Astrocyte (in vitro differentiated cells and primary cell): Measurements from ENCODE around the gene IRGQ. TPM values are rescaled to one million over a fixed set of nuclear protein-coding genes. Genes with fewer than 3 reads are reported as not detected.

ENCODE experiments used
- DNase-seq: peaks from one replicate; pipeline ENCODE4 v3.0.0-alpha.2; 2010; ENCODE audit warnings: low read depth
- FAIRE-seq: peaks from 2 replicates; lab custom pipeline; 2011; peaks lifted over from hg19 to GRCh38; lab: Jason Lieb, UNC
- H2AFZ ChIP-seq: 2 replicates; pipeline ENCODE4 v1.6.0; 2012; ENCODE audit warnings: low read depth, low read length, inconsistent platforms
- H3K27ac ChIP-seq: 2 replicates; pipeline ENCODE4 v1.5.1; 2011; ENCODE audit warnings: low read depth, low read length, inconsistent platforms
- H3K27me3 ChIP-seq: 2 replicates; pipeline ENCODE4 v1.6.0; 2011; ENCODE audit warnings: low read length, inconsistent platforms; ENCODE audit not compliant: insufficient read depth
- H3K36me3 ChIP-seq: 2 replicates; pipeline ENCODE4 v1.5.1; 2011; ENCODE audit warnings: low read length, inconsistent platforms; ENCODE audit not compliant: insufficient read depth
- H3K4me1 ChIP-seq: 2 replicates; pipeline ENCODE4 v1.5.1; 2011; ENCODE audit warnings: low read length, inconsistent platforms; ENCODE audit not compliant: insufficient read depth
- H3K4me2 ChIP-seq: 2 replicates; pipeline ENCODE4 v1.6.0; 2012; ENCODE audit warnings: low read length, inconsistent platforms
- H3K4me3 ChIP-seq: 2 replicates; pipeline ENCODE4 v1.5.1; 2011; ENCODE audit warnings: low read depth, mild to moderate bottlenecking, low read length, inconsistent platforms; ENCODE audit not compliant: insufficient read depth
- H3K79me2 ChIP-seq: 2 replicates; pipeline ENCODE4 v1.6.0; 2012; ENCODE audit warnings: mild to moderate bottlenecking, low read length, inconsistent platforms; ENCODE audit not compliant: insufficient read depth
- H3K9ac ChIP-seq: 2 replicates; pipeline ENCODE4 v1.6.0; 2012; ENCODE audit warnings: mild to moderate bottlenecking, low read length, inconsistent platforms
- H3K9me3 ChIP-seq: 2 replicates; pipeline ENCODE4 v1.5.1; 2012; ENCODE audit warnings: low read depth, mild to moderate bottlenecking, low read length, inconsistent platforms; ENCODE audit not compliant: insufficient read depth
- H4K20me1 ChIP-seq: 2 replicates; pipeline ENCODE4 v1.6.0; 2012; ENCODE audit warnings: low read length, inconsistent platforms; ENCODE audit not compliant: insufficient read depth
- H3K27ac Mint-ChIP-seq: one replicate; pipeline ENCODE4 v1.8.0; 2021; ENCODE audit warnings: mild to moderate bottlenecking, mixed read lengths; ENCODE audit not compliant: unreplicated experiment
- H3K27me3 Mint-ChIP-seq: one replicate; pipeline ENCODE4 v1.8.0; 2021; ENCODE audit warnings: low read depth, mixed read lengths; ENCODE audit not compliant: unreplicated experiment
- H3K36me3 Mint-ChIP-seq: one replicate; pipeline ENCODE4 v1.8.0; 2021; ENCODE audit warnings: low read depth, mixed read lengths; ENCODE audit not compliant: unreplicated experiment
- H3K4me1 Mint-ChIP-seq: one replicate; pipeline ENCODE4 v1.8.0; 2021; ENCODE audit warnings: low read depth, mixed read lengths; ENCODE audit not compliant: unreplicated experiment
- H3K4me3 Mint-ChIP-seq: one replicate; pipeline ENCODE4 v1.8.0; 2021; ENCODE audit warnings: mild to moderate bottlenecking, moderate library complexity, mixed read lengths; ENCODE audit not compliant: unreplicated experiment
- H3K9me3 Mint-ChIP-seq: one replicate; pipeline ENCODE4 v1.8.0; 2021; ENCODE audit warnings: mild to moderate bottlenecking, mixed read lengths; ENCODE audit not compliant: unreplicated experiment
- EZH2 ChIP-seq: IDR thresholded peaks from 2 replicates; pipeline ENCODE4 v1.6.1; 2012; ENCODE audit warnings: mild to moderate bottlenecking, low read length, inconsistent platforms; ENCODE audit not compliant: insufficient read depth
- total RNA-seq: library from RNA; stranded (reverse); gene quantifications from 2 replicates; pipeline ENCODE4 v1.2.1, GENCODE V29; 2021
- TF ChIP-seq, protein P1 (sequence below): IDR thresholded peaks from 2 replicates; pipeline ENCODE4 v1.5.1; 2011; ENCODE audit warnings: low read depth, mild to moderate bottlenecking, inconsistent platforms, low read length, moderate library complexity; ENCODE audit not compliant: insufficient read depth

Gene IRGQ
- total RNA-seq, 1 donor from 2014 or later, result 60.7 TPM

DNA sequence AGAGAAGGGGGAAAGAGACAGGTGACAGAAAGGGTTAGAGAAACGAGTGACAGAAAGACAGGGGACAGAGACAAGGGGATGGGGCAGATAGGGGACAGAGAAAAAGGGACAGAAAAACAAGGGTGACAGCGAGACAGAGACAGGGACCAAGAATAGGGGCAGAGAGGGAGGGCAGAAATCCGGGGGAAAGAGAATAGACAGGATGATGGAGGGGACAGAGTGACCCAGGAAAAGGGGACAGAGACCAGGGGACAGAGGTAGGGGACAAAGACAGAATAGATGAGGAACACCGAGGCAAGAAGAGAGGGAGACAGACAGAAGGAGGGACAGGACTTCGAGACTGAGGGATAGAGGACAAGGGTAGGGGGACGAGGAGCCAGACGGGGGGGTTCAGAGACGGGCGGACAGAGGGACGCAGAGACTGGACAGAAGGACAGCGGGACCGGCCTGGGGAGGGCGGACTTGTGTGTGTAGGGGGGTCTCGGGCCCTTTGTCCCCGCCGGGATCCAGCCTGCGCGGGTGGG, 43.1 kb upstream of the IRGQ start:
- no peak overlapping the region for H3K27ac ChIP-seq
- TF ChIP-seq, protein P1, sequence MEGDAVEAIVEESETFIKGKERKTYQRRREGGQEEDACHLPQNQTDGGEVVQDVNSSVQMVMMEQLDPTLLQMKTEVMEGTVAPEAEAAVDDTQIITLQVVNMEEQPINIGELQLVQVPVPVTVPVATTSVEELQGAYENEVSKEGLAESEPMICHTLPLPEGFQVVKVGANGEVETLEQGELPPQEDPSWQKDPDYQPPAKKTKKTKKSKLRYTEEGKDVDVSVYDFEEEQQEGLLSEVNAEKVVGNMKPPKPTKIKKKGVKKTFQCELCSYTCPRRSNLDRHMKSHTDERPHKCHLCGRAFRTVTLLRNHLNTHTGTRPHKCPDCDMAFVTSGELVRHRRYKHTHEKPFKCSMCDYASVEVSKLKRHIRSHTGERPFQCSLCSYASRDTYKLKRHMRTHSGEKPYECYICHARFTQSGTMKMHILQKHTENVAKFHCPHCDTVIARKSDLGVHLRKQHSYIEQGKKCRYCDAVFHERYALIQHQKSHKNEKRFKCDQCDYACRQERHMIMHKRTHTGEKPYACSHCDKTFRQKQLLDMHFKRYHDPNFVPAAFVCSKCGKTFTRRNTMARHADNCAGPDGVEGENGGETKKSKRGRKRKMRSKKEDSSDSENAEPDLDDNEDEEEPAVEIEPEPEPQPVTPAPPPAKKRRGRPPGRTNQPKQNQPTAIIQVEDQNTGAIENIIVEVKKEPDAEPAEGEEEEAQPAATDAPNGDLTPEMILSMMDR, result no peak
- no peak for TF ChIP-seq EZH2
- peaks cover 8% of the 10 kb centered on the region for H4K20me1 ChIP-seq
- H3K4me3 ChIP-seq, result no peak overlapping the region
- FAIRE-seq, result no peak
- H3K27ac Mint-ChIP-seq, result no peak overlapping the region
- H3K27me3 ChIP-seq, result peaks cover 14% of the 10 kb centered on the region
- H3K9me3 Mint-ChIP-seq, result peaks cover 3% of the 10 kb centered on the region
- H3K4me3 Mint-ChIP-seq, result peak overlapping the region; percentile 93
- peak overlapping the region; percentile 43 for H3K9ac ChIP-seq
- H3K36me3 ChIP-seq, result no peaks in the 10 kb centered on the region
- H3K36me3 Mint-ChIP-seq, result no peaks in the 10 kb centered on the region
- peaks cover 8% of the 10 kb centered on the region for H3K27me3 Mint-ChIP-seq
- H3K4me2 ChIP-seq, result peak overlapping the region; percentile 74
- H2AFZ ChIP-seq, result peak overlapping the region; percentile 1
- no peaks in the 10 kb centered on the region for H3K9me3 ChIP-seq
- H3K4me1 ChIP-seq, result peaks cover 26% of the 10 kb centered on the region
- DNase-seq, result no peak
- H3K79me2 ChIP-seq, result no peaks in the 10 kb centered on the region
- peaks cover 7% of the 10 kb centered on the region for H3K4me1 Mint-ChIP-seq

DNA sequence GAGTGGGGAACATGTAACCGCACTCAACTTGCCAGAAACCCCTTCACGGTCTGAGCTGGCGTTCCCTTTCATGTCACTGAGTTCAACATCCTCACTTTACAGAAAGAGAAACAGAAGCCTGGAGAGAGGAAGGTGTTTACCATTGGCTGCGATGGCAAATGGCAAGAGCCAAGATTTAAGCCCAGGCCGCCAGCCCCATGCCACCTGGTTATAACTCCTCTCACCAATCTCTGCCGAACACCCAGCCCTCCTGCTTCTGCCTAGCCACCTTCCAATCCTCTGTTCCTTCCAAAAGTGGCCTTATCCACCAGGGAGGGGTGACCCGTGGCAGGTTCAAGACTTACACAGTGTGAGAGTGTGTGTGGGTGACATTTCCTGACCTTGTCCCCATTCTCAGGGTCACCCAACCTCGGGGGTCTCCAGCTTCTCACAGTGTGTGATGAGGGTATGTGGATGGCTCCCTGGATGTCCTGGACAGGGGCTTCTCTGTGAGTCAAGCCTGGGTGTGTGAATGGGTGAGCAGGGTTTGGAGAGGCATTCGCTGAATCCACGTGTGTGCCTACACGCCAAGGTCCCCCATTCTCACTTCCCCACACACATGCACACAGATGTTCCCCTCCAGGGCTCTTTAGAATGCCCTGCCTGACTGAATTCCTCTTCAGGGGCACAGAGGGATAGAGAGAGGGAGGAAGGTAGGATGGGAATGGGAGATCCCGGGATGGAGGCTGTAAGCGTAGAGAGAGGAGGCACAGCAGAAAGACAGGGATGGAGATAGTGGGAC, 42.5 kb upstream of the IRGQ start:
- no peak overlapping the region for H3K27ac Mint-ChIP-seq
- H3K4me1 Mint-ChIP-seq, result peaks cover 7% of the 10 kb centered on the region
- no peak overlapping the region for H3K4me3 ChIP-seq

More for the DNA sequence above, 42.5 kb upstream of the IRGQ start:
- Histone ChIP-seq H3K27ac (no peak overlapping the region), H3K9ac (peak overlapping the region; percentile 43), H4K20me1 (peaks cover 8% of the 10 kb centered on the region), H3K4me1 (peaks cover 26% of the 10 kb centered on the region), H3K79me2 (no peaks in the 10 kb centered on the region), H3K4me2 (peak overlapping the region; percentile 74), H3K27me3 (peaks cover 14% of the 10 kb centered on the region), H3K9me3 (no peaks in the 10 kb centered on the region), H3K36me3 (no peaks in the 10 kb centered on the region), H2AFZ (peak overlapping the region; percentile 1)
- TF ChIP-seq EZH2, result peak; percentile 5
- TF ChIP-seq, protein P1, result no peak
- Mint-ChIP-seq H3K27me3 (peaks cover 8% of the 10 kb centered on the region), H3K9me3 (peaks cover 3% of the 10 kb centered on the region), H3K36me3 (no peaks in the 10 kb centered on the region), H3K4me3 (peak overlapping the region; percentile 93)
- no peak for FAIRE-seq
- no peak for DNase-seq
